HG03175 (cell line): ENCODE results near the gene KLHL35.
"Not testable (repeated sequence)": the region's sequence is repeated elsewhere in the genome, so short reads cannot be mapped to it uniquely, and the experiment has no call there.

Experiments
- ATAC-seq: cut with Tn5 transposase; IDR thresholded peaks from one replicate; pipeline ENCODE4 v1.9.1; 2021; ENCODE audit warnings: mild to moderate bottlenecking, moderate library complexity; ENCODE audit not compliant: unreplicated experiment

KLHL35 gene

GRCh38 chr11:75394085-75394840 lies 38.7 kb downstream of the KLHL35 start:
- no peak for ATAC-seq

- no peak for ATAC-seq
Observed at GRCh38 chr11:75389925-75390324, 43.1 kb downstream of the KLHL35 start.

- ATAC-seq = no peak
Observed at GRCh38 chr11:75389276-75389605, 43.8 kb downstream of the KLHL35 start.

GRCh38 chr11:75388386-75389275 lies 44.4 kb downstream of the KLHL35 start:
- ATAC-seq = peak; percentile 51

GRCh38 chr11:75387736-75388294 lies 45.2 kb downstream of the KLHL35 start:
- no peak for ATAC-seq

- ATAC-seq = no peak
Observed at GRCh38 chr11:75386942-75387630, 45.9 kb downstream of the KLHL35 start.

GRCh38 chr11:75384438-75385080 lies 48.4 kb downstream of the KLHL35 start:
- no peak for ATAC-seq

GRCh38 chr11:75383246-75383645 lies 49.8 kb downstream of the KLHL35 start:
- no peak for ATAC-seq

GRCh38 chr11:75380716-75381420 lies 52.1 kb downstream of the KLHL35 start:
- ATAC-seq = no peak

GRCh38 chr11:75380245-75380644 lies 52.8 kb downstream of the KLHL35 start:
- no peak for ATAC-seq

GRCh38 chr11:75378776-75379175 lies 54.2 kb downstream of the KLHL35 start:
- ATAC-seq = not testable (repeated sequence)

GRCh38 chr11:75376175-75376574 lies 56.8 kb downstream of the KLHL35 start:
- ATAC-seq = no peak

- no peak for ATAC-seq
Observed at GRCh38 chr11:75375626-75376025, 57.4 kb downstream of the KLHL35 start.

GRCh38 chr11:75374646-75375045 lies 58.4 kb downstream of the KLHL35 start:
- no peak for ATAC-seq

- ATAC-seq = no peak
Observed at GRCh38 chr11:75373201-75373600, 59.8 kb downstream of the KLHL35 start.
